ENCODE measurements around the gene PSTK.

Gene PSTK

GRCh38 chr10:123021517-123021916 is 41.3 kb downstream of the PSTK start:
- DNase-seq, result peak; percentile 81 to 84

DNA sequence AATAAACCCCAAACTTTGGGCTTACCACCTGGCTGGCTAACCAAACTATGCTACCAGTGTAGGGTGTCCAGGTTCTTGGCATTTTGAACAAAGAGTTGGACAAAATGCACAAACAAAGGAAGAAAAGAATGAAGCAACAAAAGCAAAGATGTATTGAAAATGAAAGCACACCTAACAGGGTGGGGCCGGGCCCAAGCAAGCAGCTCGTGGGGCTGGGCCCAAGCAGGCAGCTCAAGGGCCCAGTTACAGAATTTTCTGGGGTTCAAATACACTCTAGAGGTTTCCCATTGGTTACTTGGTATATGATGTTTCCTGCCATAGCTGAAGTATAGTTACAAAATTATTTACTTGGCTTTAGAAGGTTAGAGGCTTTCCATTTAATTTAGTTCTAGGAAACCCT is 44.3 kb downstream of the PSTK start:
- DNase-seq, result no peak

- DNase-seq, result no peak
These were observed 46.1 kb downstream of the PSTK start for GRCh38 chr10:123026302-123026701.

DNA sequence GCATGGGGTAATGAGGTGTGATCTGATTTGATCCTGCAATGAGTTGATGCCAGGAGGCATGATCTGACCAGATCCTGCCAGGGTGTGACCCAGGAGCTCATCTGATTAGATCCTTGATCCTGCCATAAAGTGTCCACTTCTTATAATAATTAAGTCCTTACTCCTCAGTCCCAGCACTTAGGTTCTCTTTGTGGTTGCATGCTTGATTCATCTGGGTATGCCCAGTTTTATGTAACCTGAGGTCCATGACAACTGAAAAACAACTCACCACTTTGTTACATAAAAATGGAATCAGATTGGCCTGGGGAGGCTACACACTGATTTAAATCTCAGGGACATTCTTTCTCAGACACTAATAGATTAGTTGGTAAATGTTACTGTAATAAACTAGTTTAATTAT is 47.7 kb downstream of the PSTK start:
- DNase-seq, result no peak

- no peak for DNase-seq
These were observed 50.9 kb downstream of the PSTK start for GRCh38 chr10:123031124-123031523.

DNA sequence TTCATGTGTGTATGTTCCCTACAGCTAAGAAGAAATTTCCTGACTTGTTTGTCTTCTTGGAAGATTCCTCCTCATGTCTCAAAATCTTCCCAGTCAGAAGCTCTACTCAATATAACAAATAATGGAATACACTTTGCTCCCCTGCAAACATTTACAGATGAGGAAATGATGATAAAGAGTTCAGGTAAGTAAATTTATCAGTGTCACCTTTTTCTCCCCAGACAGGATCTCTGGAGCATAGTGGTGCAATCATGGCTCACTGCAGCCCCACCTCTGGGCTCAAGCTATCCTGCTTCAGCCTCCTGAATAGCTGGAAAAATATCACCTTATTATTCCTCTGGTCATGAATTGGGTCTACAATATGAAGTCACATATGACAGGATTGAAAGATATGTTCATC is 54.1 kb downstream of the PSTK start:
- no peak for DNase-seq

DNA sequence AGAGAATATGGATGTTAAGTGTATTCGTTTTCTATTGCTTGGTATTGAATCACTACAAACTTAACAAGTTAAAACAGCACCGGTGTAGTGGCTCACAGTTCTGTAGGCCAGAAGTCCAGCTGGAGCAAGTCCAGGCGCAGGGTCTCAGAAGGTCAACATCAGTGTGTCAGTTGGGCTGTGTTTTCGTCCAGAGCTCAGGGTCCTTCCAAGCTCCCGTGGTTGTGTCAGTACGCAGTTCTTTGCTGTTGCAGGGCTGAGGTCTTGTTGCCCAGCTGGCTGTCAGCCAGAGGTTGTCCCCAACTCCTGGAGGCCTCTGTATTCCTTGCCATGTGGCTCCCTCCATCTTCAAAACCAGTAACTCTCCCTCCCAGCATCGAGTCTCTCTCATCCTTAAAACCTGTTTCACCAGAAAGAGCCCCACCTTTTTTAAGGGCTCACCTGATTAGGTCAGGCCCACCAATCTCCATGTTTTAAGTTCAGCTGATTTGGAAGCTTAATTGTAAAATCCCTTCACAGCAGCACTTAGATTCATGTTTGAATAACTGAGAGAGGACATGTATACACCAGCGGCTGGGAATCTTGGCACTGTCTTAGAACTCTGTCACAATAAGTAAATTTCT is 55.4 kb downstream of the PSTK start:
- no peak for DNase-seq

- peak; percentile 98 to 99 for DNase-seq
These were observed 58.8 kb downstream of the PSTK start for GRCh38 chr10:123038782-123039631.

DNA sequence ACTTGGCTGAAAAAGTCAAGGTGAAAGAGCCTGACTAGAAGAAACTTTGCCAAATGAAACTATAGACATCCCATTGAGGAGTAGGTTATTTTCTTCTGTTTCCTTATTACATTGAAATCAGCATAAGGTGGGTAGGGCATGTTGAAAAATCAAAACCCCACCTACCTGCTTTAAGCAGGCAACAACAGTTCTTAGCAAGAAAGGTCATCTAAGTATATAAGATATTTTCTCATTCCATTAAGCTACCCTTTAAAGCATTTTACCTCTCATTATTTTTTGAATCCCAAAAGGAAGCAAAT is 59.4 kb downstream of the PSTK start:
- DNase-seq, result no peak

Data from Kasumi-1 (cell line).